Stimulated activated naive CD8-positive, alpha-beta T cell treated with anti-CD3 and anti-CD28 coated beads, Interleukin-15, Interleukin-2, amounts not matched to agents 100 ng/mL and 50 ng/mL, for 24 hours (primary cell): ENCODE results near the gene ADD1.
A peak's percentile ranks its signal among the peaks of the same experiment; 100 is the strongest.
"Not testable (repeated sequence)": the region's sequence is repeated elsewhere in the genome, so short reads cannot be mapped to it uniquely, and the experiment has no call there.

Experiments
- H3K27ac Mint-ChIP-seq: one replicate; pipeline ENCODE4 v1.8.0; 2021; ENCODE audit warnings: mild to moderate bottlenecking, mixed read lengths
- H3K27me3 Mint-ChIP-seq: one replicate; pipeline ENCODE4 v1.8.0; 2021; ENCODE audit warnings: mixed read lengths
- H3K36me3 Mint-ChIP-seq: one replicate; pipeline ENCODE4 v1.8.0; 2021; ENCODE audit warnings: low read depth, mixed read lengths
- H3K4me1 Mint-ChIP-seq: one replicate; pipeline ENCODE4 v1.8.0; 2021; ENCODE audit warnings: low read depth, mixed read lengths
- H3K4me3 Mint-ChIP-seq: one replicate; pipeline ENCODE4 v1.8.0; 2021; ENCODE audit warnings: mild to moderate bottlenecking, mixed read lengths
- H3K9me3 Mint-ChIP-seq: one replicate; pipeline ENCODE4 v1.8.0; 2021; ENCODE audit warnings: mixed read lengths

The ADD1 gene

GRCh38 chr4:2913168-2913567 lies 69.5 kb downstream of the ADD1 start:
- Mint-ChIP-seq H3K27me3 (no peaks in the 10 kb centered on the region), H3K4me3 (no peak overlapping the region), H3K27ac (no peak overlapping the region), H3K4me1 (peaks cover 23% of the 10 kb centered on the region), H3K36me3 (peaks cover 56% of the 10 kb centered on the region), H3K9me3 (no peaks in the 10 kb centered on the region)

- H3K4me1 Mint-ChIP-seq = peaks cover 32% of the 10 kb centered on the region
- no peaks in the 10 kb centered on the region for H3K9me3 Mint-ChIP-seq
- peaks cover 56% of the 10 kb centered on the region for H3K36me3 Mint-ChIP-seq
- no peak overlapping the region for H3K27ac Mint-ChIP-seq
- H3K4me3 Mint-ChIP-seq = no peak overlapping the region
- H3K27me3 Mint-ChIP-seq = no peaks in the 10 kb centered on the region
These were observed 70.8 kb downstream of the ADD1 start for GRCh38 chr4:2914256-2915126.

- Mint-ChIP-seq H3K4me3 (no peak overlapping the region), H3K27ac (no peak overlapping the region), H3K4me1 (peaks cover 45% of the 10 kb centered on the region), H3K36me3 (peaks cover 57% of the 10 kb centered on the region), H3K9me3 (no peaks in the 10 kb centered on the region), H3K27me3 (no peaks in the 10 kb centered on the region)
These were observed 72.1 kb downstream of the ADD1 start for GRCh38 chr4:2915789-2916188.

GRCh38 chr4:2916696-2917095 lies 73.1 kb downstream of the ADD1 start:
- not testable (repeated sequence) for H3K27ac Mint-ChIP-seq, H3K27me3 Mint-ChIP-seq, H3K4me3 Mint-ChIP-seq, H3K9me3 Mint-ChIP-seq
- H3K4me1 Mint-ChIP-seq = peaks cover 54% of the 10 kb centered on the region
- H3K36me3 Mint-ChIP-seq = peaks cover 59% of the 10 kb centered on the region

GRCh38 chr4:2918300-2918699 lies 74.7 kb downstream of the ADD1 start:
- H3K27me3 Mint-ChIP-seq, H3K4me3 Mint-ChIP-seq, H3K9me3 Mint-ChIP-seq: not testable (repeated sequence)
- Mint-ChIP-seq H3K36me3 (peaks cover 67% of the 10 kb centered on the region), H3K4me1 (peaks cover 70% of the 10 kb centered on the region), H3K27ac (peak overlapping the region; percentile 67)

GRCh38 chr4:2918714-2919113 lies 75.1 kb downstream of the ADD1 start:
- not testable (repeated sequence) for H3K9me3 Mint-ChIP-seq, H3K27me3 Mint-ChIP-seq, H3K4me3 Mint-ChIP-seq
- peak overlapping the region; percentile 67 for H3K27ac Mint-ChIP-seq
- H3K36me3 Mint-ChIP-seq = peaks cover 71% of the 10 kb centered on the region
- H3K4me1 Mint-ChIP-seq = peaks cover 75% of the 10 kb centered on the region

- Mint-ChIP-seq H3K4me1 (peaks cover 60% of the 10 kb centered on the region), H3K36me3 (peaks cover 68% of the 10 kb centered on the region), H3K27ac (peak overlapping the region; percentile 59)
- H3K9me3 Mint-ChIP-seq, H3K4me3 Mint-ChIP-seq, H3K27me3 Mint-ChIP-seq: not testable (repeated sequence)
These were observed 78.9 kb downstream of the ADD1 start for GRCh38 chr4:2922453-2923101.

GRCh38 chr4:2923141-2923551 lies 79.5 kb downstream of the ADD1 start:
- Mint-ChIP-seq H3K36me3 (peaks cover 68% of the 10 kb centered on the region), H3K27me3 (no peaks in the 10 kb centered on the region), H3K4me3 (no peak overlapping the region), H3K27ac (peak overlapping the region; percentile 81), H3K4me1 (peaks cover 55% of the 10 kb centered on the region), H3K9me3 (no peaks in the 10 kb centered on the region)

- no peaks in the 10 kb centered on the region for H3K9me3 Mint-ChIP-seq
- H3K27ac Mint-ChIP-seq = peak overlapping the region; percentile 81
- H3K4me1 Mint-ChIP-seq = peaks cover 50% of the 10 kb centered on the region
- H3K36me3 Mint-ChIP-seq = peaks cover 68% of the 10 kb centered on the region
- no peak overlapping the region for H3K4me3 Mint-ChIP-seq
- H3K27me3 Mint-ChIP-seq = no peaks in the 10 kb centered on the region
These were observed 80.1 kb downstream of the ADD1 start for GRCh38 chr4:2923668-2924173.

- Mint-ChIP-seq H3K27me3 (no peaks in the 10 kb centered on the region), H3K9me3 (no peaks in the 10 kb centered on the region), H3K27ac (peak overlapping the region; percentile 12), H3K4me3 (no peak overlapping the region), H3K36me3 (peaks cover 69% of the 10 kb centered on the region), H3K4me1 (peaks cover 47% of the 10 kb centered on the region)
These were observed 80.6 kb downstream of the ADD1 start for GRCh38 chr4:2924286-2924685.

GRCh38 chr4:2924765-2925301 lies 81.2 kb downstream of the ADD1 start:
- H3K4me3 Mint-ChIP-seq = no peak overlapping the region
- peaks cover 68% of the 10 kb centered on the region for H3K36me3 Mint-ChIP-seq
- peak overlapping the region; percentile 12 for H3K27ac Mint-ChIP-seq
- H3K27me3 Mint-ChIP-seq = no peaks in the 10 kb centered on the region
- no peaks in the 10 kb centered on the region for H3K9me3 Mint-ChIP-seq
- peaks cover 42% of the 10 kb centered on the region for H3K4me1 Mint-ChIP-seq

GRCh38 chr4:2925496-2925895 lies 81.9 kb downstream of the ADD1 start:
- no peaks in the 10 kb centered on the region for H3K27me3 Mint-ChIP-seq
- peaks cover 67% of the 10 kb centered on the region for H3K36me3 Mint-ChIP-seq
- H3K9me3 Mint-ChIP-seq = no peaks in the 10 kb centered on the region
- no peak overlapping the region for H3K27ac Mint-ChIP-seq
- H3K4me3 Mint-ChIP-seq = no peak overlapping the region
- peaks cover 35% of the 10 kb centered on the region for H3K4me1 Mint-ChIP-seq

- Mint-ChIP-seq H3K27me3 (no peaks in the 10 kb centered on the region), H3K27ac (no peak overlapping the region), H3K9me3 (no peaks in the 10 kb centered on the region), H3K36me3 (peaks cover 64% of the 10 kb centered on the region), H3K4me1 (peaks cover 28% of the 10 kb centered on the region), H3K4me3 (no peak overlapping the region)
These were observed 82.6 kb downstream of the ADD1 start for GRCh38 chr4:2925931-2926860.

- Mint-ChIP-seq H3K27me3 (no peaks in the 10 kb centered on the region), H3K9me3 (no peaks in the 10 kb centered on the region), H3K27ac (no peak overlapping the region), H3K4me1 (peaks cover 26% of the 10 kb centered on the region), H3K4me3 (no peak overlapping the region), H3K36me3 (peaks cover 61% of the 10 kb centered on the region)
These were observed 83.5 kb downstream of the ADD1 start for GRCh38 chr4:2927016-2927695.
